HG03060 (cell line): ENCODE data around the gene RNF20.
"Not testable (repeated sequence)": the region's sequence is repeated elsewhere in the genome, so short reads cannot be mapped to it uniquely, and the experiment has no call there.

Experiments
- ATAC-seq: cut with Tn5 transposase; IDR thresholded peaks from one replicate; pipeline ENCODE4 v1.9.1; 2021; ENCODE audit warnings: low read depth, moderate number of reproducible peaks; ENCODE audit not compliant: unreplicated experiment

The RNF20 gene, protein sequence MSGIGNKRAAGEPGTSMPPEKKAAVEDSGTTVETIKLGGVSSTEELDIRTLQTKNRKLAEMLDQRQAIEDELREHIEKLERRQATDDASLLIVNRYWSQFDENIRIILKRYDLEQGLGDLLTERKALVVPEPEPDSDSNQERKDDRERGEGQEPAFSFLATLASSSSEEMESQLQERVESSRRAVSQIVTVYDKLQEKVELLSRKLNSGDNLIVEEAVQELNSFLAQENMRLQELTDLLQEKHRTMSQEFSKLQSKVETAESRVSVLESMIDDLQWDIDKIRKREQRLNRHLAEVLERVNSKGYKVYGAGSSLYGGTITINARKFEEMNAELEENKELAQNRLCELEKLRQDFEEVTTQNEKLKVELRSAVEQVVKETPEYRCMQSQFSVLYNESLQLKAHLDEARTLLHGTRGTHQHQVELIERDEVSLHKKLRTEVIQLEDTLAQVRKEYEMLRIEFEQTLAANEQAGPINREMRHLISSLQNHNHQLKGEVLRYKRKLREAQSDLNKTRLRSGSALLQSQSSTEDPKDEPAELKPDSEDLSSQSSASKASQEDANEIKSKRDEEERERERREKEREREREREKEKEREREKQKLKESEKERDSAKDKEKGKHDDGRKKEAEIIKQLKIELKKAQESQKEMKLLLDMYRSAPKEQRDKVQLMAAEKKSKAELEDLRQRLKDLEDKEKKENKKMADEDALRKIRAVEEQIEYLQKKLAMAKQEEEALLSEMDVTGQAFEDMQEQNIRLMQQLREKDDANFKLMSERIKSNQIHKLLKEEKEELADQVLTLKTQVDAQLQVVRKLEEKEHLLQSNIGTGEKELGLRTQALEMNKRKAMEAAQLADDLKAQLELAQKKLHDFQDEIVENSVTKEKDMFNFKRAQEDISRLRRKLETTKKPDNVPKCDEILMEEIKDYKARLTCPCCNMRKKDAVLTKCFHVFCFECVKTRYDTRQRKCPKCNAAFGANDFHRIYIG

DNA sequence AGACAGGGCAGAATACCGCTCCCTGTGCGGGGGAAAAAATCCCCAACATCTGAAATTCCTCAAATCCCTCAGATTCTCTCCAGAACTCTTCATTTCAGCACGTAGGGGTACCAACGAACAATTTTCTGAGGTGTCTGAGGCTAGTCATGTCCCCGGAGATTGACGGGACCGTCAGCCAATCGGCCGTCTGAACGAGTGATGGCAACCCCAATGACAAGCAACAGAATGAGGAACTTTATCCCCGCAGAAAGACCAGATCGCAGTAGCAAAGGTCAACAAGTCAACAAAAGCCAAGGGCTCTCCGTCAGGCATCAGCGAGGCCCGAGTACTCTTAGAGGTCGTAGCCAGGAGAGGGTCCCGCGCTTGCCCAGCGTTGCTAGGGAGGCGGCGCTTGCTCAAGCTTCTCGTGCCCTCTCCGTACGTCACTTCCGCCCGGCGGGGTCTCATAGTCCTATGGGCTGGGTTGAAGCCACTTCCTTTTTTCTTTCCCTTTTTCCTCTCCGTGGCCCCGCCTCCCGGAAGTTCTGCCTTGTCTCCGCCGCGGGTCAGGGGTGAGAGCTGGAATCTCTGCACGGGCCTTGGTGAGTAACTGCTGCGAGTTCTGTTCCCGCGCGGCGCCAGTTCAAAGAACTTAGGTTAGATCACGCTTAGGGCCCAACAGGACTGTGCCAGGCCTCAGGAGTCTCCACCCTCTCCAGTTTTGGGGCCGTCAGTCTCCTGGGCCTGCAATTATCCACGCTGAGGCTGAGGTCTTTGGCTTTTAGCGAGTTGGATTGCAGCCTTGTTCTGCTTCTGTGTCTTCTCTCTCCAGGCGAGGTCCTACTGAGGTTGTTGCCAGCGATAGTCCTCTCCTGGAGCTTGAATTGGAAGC lies at the start of gene RNF20:
TSS of gene RNF20 (plus strand) at position 520 of the 871 bp plus-strand sequence. CDS start 1,571 bp downstream, outside the sequence.
- peak; percentile 95 for ATAC-seq

DNA sequence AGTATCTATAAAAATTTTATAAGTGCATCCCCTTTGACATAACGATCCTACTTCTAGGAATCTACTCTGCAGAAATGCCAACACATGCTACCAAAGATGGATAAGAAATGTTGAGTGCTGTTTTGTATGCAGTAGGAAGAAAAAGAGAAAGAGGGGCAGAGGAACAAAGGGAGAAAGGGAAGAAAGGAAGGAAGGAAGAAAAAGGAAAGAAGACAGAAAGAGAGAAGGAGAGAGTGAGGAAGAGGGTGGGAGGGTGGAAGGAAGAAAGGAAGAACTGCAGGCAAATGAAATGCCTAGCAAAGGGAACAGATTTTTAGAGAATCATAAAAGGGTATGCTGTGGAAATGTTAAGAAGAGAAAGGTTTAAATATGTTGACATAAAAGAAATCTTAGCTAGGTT lies 49.6 kb upstream of the RNF20 start:
- ATAC-seq = no peak

DNA sequence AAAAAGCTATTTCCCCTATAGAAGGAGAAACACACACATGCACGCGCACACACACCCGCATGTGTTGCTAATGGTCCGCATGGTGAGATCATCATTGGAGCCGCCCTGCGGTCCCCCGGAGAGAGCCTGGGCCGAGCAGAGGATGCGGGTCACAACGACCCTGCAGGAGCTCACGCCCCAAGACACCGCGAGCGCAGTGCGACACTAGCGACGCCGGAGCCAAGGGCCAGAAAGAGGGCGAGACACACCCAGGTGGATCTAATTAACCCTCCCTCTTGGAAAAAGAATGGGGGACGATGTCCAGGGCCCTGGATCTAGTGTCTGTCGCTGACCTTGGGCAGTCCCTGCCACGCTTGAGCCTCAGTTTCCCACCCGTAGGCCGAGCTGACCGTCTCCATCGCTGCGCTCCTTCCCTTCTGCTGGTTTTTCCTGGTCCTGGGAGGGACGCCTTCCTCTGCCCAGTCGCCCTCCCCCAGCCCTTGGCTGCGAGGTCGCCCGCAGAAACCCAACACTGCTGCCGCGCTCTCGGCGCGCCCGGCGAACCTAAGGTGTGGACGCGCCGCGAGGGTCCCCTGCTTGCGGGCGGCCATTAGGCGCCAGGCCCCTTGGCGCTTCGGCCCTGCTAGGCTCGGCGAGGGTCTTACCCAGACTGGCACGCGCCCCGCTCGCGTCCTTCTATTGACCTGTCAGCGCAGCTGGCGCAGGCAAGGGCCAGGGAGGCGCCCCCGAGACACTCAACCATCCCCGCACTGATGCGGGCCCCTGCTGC lies 47.5 kb upstream of the RNF20 start:
- no peak for ATAC-seq

DNA sequence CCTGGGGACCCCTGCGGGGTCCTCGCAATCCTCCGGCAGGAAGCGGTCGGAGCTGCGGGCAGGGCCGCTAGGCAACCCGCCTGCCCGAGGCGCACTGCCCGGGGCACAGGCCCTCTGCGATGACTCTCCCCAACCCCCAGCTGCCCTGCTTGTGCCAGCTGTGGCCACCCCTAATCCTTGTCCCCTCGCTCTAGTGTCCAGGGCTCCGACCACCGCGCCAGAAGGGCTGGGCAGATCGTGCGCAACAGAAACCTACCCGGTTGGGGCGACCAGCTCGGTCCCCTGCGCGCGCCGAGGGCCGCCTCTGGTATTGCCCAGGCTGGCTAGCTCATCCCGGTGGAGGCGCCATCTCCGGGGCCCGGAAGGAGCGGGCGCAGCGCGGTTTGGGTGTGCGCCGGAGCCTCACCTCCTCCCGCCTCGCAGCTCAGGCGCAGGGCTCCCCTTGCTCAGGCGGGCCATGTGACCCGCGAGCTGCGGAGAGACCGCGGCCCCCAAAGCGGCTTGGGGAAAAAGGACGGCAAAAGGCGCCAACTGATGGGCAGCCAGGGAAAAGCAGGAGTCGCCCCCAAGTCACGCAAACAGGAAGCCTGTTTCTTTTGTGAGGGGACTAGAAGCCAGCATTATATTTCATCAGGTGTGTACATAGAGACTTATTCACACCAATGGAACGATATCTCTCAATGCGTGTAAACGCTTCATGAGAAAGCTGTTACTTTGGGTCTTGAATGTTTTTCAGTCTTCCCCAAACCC lies 46.8 kb upstream of the RNF20 start:
- ATAC-seq = no peak

DNA sequence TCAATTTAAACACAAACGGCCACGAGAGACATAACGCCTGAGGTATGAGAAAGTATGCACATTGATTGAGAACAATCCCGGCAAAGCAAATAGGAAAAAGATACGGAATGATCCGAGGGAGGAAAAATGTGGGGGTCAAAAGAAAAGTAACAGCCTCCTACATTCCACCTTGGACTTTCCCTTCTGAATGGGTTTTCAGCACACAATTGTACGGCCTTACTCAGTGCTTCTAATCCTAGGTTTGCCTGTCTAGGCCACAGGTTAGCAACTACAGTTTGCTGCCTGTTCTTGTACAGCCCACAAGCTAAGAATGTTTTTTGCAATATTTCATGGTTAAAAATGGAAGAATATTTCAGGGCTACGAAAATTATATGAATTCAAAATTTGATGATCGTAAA lies 46.2 kb upstream of the RNF20 start:
- ATAC-seq = no peak

DNA sequence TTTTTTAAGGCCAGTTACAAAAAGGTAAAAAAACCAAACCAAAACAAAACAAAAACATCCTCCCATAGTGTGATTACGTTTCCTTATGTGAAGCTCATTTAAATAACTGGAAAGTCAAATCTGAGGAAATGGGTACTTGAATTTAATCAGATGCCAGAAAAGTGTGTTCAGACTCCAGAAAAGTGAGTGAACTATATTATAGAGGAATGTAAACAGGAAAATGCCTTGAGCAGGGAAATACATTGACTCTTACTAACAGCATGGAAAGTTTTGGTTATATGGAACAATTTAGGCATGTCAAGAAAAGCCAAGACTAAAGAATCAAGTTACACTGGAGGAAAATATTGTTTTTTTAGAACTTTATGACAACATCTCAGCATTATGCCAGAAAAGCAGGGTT lies 37.8 kb upstream of the RNF20 start:
- no peak for ATAC-seq

DNA sequence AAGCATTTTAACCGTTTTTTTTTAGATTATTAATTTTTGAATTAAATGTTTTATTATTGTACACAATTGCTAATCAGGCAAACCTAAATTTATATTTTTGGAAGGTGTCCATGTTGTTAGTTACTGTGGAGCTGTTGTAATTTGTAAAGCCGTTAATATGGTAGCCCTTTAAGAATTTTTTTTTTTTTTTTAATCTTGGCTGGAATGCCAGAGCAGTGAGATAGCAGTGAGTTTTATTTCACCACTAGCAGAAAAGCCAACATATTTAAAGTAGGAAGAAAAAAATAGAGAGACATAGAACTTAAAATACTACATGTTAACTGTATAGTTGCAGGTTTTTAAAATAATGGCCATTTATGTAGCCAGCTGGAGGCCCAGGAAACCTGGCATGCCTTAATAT lies 35.3 kb upstream of the RNF20 start:
- no peak for ATAC-seq

DNA sequence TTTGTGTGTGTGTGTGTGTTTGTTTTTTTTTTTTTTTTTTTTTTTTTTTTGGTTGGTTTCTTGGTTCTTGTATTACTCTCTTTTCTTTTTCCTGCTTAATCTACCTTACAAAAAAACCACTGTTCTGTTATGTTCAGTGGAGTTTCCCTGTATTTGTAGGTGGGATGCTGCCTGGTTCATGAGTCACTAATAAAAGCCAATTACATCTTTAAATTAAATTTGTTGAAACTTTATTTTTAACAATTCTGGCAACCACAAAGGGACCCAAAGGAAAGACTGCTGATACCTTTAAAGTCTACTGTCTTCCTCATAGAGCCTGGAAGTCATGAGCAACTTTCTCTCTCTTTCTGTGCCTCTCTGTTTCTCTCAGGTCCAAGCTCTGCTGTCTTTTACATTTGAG lies 29.5 kb upstream of the RNF20 start:
- ATAC-seq = no peak

DNA sequence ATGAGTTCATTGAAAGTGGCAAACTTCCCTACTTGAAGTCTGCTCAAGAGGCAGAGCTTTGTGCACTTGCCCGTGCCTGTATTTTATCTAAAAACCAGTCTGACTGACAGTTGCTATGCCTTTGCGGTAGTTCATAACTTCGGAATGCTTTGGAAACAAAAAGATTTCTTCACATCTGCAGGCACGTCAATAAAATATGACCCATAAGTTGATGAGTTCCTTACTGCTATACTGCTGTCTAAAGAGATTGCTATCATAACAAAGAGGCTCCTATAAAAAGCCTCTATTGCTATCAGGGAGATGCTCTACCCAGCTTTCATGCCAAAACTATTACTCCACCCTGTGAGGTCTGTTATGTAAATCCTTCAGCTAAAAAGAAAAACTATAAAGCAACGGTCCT lies 25.4 kb upstream of the RNF20 start:
- ATAC-seq = no peak

DNA sequence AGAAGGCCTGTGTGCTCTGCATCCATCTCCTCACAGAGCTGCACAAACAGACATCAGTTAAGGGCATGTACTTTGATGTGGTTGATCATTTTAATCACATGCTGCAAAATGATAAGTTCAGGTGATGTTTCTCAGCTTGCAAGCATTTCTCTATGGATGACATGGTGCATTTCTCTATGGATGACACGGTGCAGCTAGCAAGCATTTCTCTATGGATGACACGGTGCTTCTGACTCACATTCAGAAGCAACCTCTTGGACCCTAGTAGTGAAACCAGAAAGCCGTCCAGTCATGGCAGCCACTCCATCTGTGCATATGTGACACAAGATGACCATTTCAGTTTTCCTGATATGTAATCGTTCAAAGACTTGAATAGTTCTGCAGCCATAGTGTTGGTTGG lies 24.1 kb upstream of the RNF20 start:
- no peak for ATAC-seq

DNA sequence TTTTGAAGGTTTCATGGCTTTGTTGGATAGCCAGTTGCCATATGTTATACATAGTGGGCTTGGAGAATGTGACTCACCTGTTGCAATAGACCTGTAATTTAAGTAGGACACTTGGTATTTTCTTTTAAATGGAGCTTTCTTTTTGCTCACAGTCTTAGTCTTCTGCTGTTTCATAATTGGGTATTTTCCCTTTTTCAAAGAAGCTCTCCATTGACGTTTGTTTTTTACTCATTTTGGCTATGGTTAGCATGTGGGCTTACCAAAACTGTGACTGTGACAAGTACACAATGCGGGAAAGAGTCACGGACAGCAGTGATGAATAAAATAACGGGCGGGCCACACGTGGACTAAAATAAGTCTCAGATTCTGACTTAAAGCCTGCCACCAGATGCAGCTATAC lies 23.2 kb upstream of the RNF20 start:
- ATAC-seq = no peak

DNA sequence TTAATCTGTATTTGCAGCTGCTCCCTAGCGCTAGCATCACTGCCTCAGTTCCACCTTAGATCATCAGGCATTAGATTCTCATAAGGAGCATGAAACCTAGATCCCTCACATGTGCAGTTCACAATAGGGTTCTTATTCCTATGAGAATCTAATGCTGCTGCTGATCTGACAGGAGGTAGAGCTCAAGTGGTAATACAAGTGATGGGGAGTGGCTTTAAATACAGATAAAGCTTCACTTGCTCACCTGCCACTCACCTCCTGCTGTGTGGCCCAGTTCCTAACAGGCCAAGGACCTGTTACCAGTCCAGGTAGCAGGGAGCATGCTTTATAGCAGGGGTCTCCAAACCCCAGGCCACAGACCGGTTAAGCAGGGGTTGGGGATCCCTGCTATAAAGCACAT lies 22.6 kb upstream of the RNF20 start:
- ATAC-seq = no peak

DNA sequence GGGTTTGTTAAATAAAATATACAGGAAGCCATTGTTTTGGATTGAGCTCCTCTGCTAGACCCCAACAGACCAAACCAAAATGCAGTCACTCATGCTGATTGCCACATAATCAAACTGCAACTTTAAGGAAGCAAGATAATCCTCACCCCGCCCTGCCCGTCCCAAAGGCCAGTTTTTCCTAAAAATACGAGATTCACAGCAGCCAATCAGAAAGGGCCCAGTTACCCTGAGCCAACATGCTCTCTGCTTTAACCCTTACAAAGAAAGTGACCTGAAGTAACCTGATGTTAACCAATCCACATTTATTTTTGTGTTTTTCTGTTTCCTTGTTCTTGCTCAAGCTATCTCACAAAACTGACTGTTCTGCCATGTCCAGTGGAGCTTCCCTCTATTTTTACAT lies 21.5 kb upstream of the RNF20 start:
- ATAC-seq = no peak

DNA sequence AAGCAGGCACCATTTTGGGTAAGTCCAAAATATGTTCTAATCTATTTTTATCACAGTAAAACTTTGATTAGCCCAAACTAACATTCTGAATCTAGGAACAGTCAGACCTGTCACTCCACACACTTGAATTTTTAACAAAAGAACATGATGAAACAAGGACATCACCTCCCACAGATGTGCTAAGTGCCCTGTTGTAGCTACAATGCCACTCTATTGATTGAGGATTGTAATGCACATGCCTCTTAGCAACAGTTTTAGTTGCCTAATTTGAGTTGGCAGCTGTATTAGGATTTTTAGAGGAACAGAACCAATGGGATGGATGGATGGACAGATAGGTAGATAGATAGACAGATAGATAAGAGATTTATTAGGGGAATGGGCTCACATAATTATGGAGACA lies 20.3 kb upstream of the RNF20 start:
- no peak for ATAC-seq

DNA sequence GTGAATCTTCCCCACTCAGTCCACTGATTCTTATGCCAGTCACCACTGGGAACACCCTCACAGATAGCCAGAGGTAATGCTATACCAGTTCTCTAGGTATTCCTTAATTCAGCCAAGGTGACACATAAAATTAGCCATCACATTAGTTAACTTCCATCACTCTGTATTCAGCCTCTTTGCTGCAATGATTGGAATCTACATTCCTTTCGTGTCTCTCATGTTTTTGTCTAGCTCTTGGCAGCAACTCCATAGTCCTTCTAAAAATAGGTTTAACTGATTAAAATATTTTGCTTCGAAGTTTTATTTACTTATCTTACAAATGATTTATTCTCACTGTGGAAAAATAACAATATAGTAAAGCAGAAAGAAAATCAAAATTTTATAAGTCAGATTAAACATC lies 19.6 kb upstream of the RNF20 start:
- no peak for ATAC-seq

DNA sequence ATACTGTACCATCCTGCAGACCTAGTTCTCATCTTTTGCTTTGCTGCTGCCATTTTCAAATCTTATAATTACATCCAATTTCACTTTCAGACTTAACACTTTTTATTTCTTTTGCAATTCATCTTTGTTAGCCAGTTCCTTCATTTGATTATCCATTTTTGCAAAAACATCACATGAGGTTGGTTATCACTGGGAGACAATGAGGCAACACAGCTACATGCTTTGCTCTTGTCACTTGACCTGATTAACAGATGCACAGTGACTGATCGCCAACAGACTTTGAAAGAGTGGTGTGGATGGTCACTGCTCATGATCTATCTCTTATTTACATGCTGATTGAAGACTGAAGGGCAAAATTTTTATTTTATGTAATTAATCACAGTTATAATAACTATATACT lies 17.0 kb upstream of the RNF20 start:
- no peak for ATAC-seq

DNA sequence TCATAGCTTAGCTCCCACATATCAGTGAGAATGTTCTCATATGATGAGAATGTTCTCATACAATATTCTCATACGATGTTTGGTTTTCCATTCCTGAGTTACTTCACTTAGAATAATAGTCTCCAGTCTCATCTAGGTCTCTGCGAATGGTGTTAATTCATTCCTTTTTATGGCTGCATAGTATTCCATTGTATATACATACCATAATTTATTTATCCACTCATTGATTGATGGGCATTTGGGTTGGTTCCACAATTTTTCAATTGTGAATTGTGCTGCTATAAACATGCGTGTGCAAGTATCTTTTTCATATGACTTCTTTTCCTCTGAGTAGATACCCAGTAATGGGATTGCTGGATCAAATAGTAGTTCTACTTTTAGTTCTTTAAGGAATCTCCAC lies 15.2 kb upstream of the RNF20 start:
- ATAC-seq = not testable (repeated sequence)

DNA sequence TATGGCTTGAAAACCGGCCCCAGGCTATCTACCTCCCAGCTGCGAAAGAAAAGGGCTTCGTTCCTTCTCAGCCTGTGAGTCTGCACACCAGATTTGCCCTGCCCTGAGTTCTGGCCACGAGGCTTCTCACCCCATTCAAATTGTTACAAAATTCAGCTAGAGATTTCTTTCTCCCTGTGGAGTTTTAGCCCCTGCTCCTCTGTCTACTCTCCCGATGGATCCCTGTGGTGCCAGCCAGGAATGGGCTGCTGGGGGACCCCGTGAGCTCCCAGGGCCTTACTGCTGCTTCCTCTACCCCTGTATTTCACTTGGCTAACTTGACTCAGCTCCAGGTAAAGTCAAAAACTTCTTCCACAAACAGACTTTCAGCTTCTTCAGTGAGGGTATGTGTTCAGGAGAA lies 9.3 kb upstream of the RNF20 start:
- ATAC-seq = no peak

DNA sequence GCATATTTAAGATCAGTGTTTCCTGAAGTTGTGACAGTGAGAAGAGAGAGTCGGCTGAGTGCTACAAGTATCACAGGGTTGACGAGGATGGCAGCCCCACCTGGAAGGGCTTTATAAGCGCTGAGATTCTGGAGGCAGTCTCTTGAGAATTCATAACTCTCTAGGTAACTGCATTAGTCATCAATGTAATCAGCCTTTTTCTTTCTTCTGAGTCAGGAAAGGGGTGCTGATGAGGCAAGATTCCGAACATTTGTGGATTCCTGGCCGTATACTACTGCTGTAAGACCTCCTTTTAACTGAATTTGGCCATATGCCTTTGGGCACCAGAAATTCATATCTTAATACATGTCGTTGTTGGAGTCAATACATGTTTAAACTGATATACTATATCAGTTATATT lies 6.6 kb upstream of the RNF20 start:
- ATAC-seq = no peak
